Gastroesophageal sphincter (tissue), 4 donors: ENCODE data around the gene ZNF680. TPM values are rescaled to one million over a fixed set of nuclear protein-coding genes. Genes with fewer than 3 reads are reported as not detected.

ENCODE experiments used
- ATAC-seq: fragments of 150-250 bp; one replicate; pipeline ENCODE4 v1.9.1; 2016; ENCODE audit warnings: mild to moderate bottlenecking, moderate library complexity
- H3K27ac ChIP-seq, 4 donors: fragments of 200-600 bp; sonication (generic) in 3 of 4; 1 replicate in 3 of 4; 2 replicates in 1 of 4; pipeline ENCODE4 v1.5.1; 2016 to 2019
- H3K27me3 ChIP-seq: fragments of 200-600 bp; sonication (generic); one replicate; pipeline ENCODE4 v1.5.1; 2019
- H3K36me3 ChIP-seq, 2 donors: fragments of 200-600 bp; sonication (generic); one replicate each; pipeline ENCODE4 v1.5.1; 2019; ENCODE audit warnings: control low read depth in 1 of 2
- H3K4me1 ChIP-seq, 3 donors: fragments of 200-600 bp; sonication (generic); 1 replicate in 2 of 3; 2 replicates in 1 of 3; pipeline ENCODE4 v1.5.1; 2016 to 2019; ENCODE audit warnings: control low read depth in 2 of 3
- H3K4me3 ChIP-seq, 2 donors: fragments of 200-600 bp; sonication (generic); one replicate each; pipeline ENCODE4 v1.5.1; 2019; ENCODE audit warnings: mild to moderate bottlenecking in 1 of 2, moderate library complexity in 1 of 2
- H3K9me3 ChIP-seq, 3 donors: fragments of 200-600 bp; sonication (generic); one replicate each; pipeline ENCODE4 v1.5.1; 2017 to 2019; ENCODE audit warnings: control low read depth in 2 of 3
- EP300 ChIP-seq: sonication (generic); formaldehyde crosslinking; IDR thresholded peaks from one replicate; pipeline ENCODE4 v1.6.1; 2017; ENCODE audit warnings: antibody characterized with exemption, mild to moderate bottlenecking
- POLR2A ChIP-seq, 2 donors: fragments of 450-650 bp; IDR thresholded peaks; one replicate each; pipeline ENCODE4 v1.6.1; 2017; ENCODE audit warnings: antibody characterized with exemption in 2 of 2, mild to moderate bottlenecking in 2 of 2, moderate library complexity in 1 of 2
- POLR2AphosphoS5 ChIP-seq: sonication (generic); formaldehyde crosslinking; IDR thresholded peaks from one replicate; pipeline ENCODE4 v1.6.1; 2017; ENCODE audit warnings: antibody characterized with exemption
- WGBS, 2 donors: methylation state at CpG; one replicate each; pipeline ENCODE4 v1.1.5; 2018; ENCODE audit warnings: low coverage in 1 of 2; 5-methylcytosine and 5-hydroxymethylcytosine counted together
- total RNA-seq, 4 donors: library from RNA; depleted of rRNA; stranded (reverse); fragments of >200 nt; gene quantifications; one replicate each; pipeline ENCODE4 v1.1.0, GENCODE V29; 2016
- TF ChIP-seq, protein P1 (sequence below), 4 experiments: fragments of 200-600 bp in 2 of 4; fragments of 450-650 bp in 2 of 4; sonication (generic) in 1 of 4; IDR thresholded peaks; one replicate each; pipeline ENCODE4 v1.5.1; 2017 to 2019; ENCODE audit warnings: antibody characterized with exemption in 4 of 4, mild to moderate bottlenecking in 2 of 4, moderate library complexity in 2 of 4

Gene ZNF680
- total RNA-seq, 4 donors from 2014 or later, result 6.8 to 18.5 (median 9.7) TPM

DNA sequence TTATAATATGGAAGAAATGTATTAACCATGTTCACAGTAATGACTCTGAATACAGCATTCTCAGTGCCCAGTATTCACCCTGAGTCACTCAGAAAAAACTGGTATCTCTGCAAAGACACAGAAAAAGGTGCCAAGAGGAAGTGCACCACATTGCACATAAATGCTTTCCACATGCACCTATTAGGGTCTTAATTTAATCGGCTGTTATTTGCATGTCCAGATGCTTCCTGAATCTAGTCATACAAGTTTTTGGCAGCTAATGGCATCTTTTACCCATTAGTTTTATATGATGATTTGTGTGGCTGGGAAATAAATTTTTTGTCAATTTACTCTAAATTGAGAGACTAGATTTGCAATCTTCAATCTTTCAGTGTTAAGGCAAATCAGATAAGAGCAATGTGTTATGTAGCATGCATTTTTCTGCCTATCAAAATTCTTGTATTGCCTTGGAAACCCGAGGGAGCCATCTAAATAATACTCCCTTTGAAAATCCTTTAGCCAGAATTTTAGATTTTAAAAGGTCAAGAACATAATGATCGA lies 58.2 kb downstream of the ZNF680 start:
- Histone ChIP-seq H3K4me1 (no peaks in the 10 kb centered on the region), H3K4me3 (no peak overlapping the region), H3K9me3 (peaks cover 0 to 29% (median 0%) of the 10 kb centered on the region in 3 donors), H3K27ac (no peak overlapping the region), H3K27me3 (no peaks in the 10 kb centered on the region), H3K36me3 (peaks cover 0 to 8% of the 10 kb centered on the region in 2 donors)
- WGBS, 2 donors, result 72 to 79% methylated on average over 2 to 3 of the region's 3 CpGs
- no peak for ATAC-seq
- TF ChIP-seq, protein P1, sequence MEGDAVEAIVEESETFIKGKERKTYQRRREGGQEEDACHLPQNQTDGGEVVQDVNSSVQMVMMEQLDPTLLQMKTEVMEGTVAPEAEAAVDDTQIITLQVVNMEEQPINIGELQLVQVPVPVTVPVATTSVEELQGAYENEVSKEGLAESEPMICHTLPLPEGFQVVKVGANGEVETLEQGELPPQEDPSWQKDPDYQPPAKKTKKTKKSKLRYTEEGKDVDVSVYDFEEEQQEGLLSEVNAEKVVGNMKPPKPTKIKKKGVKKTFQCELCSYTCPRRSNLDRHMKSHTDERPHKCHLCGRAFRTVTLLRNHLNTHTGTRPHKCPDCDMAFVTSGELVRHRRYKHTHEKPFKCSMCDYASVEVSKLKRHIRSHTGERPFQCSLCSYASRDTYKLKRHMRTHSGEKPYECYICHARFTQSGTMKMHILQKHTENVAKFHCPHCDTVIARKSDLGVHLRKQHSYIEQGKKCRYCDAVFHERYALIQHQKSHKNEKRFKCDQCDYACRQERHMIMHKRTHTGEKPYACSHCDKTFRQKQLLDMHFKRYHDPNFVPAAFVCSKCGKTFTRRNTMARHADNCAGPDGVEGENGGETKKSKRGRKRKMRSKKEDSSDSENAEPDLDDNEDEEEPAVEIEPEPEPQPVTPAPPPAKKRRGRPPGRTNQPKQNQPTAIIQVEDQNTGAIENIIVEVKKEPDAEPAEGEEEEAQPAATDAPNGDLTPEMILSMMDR (IDR thresholded peaks at IDR 0.05), result no peak
- no peak for TF ChIP-seq EP300
- TF ChIP-seq POLR2AphosphoS5, result no peak
- no peak for TF ChIP-seq POLR2A (IDR thresholded peaks at IDR 0.05)

DNA sequence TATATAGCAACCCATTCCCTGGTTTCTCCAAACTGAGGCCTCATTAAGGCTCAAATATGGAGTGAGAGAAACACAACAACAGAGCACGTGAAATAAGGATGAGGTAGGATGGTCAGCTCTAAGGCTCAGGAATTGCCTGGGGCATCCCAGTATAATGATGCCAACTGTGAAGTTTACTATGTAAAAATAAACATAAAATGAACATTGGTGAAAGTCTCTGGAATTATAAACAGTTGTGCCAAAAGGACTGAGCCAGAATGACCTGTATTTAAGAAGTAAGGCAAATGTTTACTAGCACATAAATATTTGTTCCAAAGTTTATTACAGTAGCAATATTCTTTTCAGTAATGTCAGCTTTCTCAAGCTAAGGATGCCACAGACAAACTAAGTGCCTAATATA lies 64.6 kb downstream of the ZNF680 start:
- H3K27ac ChIP-seq, result no peak overlapping the region
- H3K9me3 ChIP-seq, result peaks cover 0 to 20% (median 0%) of the 10 kb centered on the region in 3 donors
- H3K4me1 ChIP-seq, result peaks cover 0 to 10% (median 0%) of the 10 kb centered on the region in 3 donors
- no peaks in the 10 kb centered on the region for H3K36me3 ChIP-seq
- no peak overlapping the region for H3K4me3 ChIP-seq
- no peak for ATAC-seq
- WGBS, 2 donors, result 75% methylated on average over 1 of the region's 1 CpG
- TF ChIP-seq EP300 (no peak), POLR2A (IDR thresholded peaks at IDR 0.05) (no peak)
- H3K27me3 ChIP-seq, result no peaks in the 10 kb centered on the region

DNA sequence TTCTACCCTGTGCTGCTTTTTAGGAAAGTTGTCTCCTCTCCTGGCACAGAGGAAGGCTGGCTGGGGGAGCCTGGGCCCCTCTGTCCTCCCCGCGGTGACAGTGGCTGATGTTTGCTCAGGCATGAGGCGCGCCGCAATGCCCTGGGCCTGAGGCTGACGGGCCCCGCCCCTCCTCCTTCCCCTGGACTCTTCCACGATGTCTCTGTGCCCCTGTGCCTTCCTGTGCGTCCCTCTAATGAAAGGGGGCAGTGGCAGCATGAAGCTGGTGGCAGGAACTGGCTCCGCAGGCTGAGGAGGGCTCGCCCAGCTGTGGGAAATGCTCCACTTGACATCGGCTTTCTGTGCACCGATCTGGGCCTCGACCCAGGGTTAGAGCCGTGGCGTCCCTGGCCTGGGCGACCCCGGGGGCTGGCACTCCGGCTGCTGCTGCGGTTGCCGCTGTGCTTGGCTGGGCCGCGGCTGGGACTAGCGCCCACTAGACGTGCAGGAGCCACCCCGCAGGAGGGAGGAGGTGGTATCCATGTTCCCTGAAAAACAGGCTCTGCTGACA lies 67.9 kb downstream of the ZNF680 start:
- H3K36me3 ChIP-seq, result no peaks in the 10 kb centered on the region
- peaks cover 0 to 10% (median 0%) of the 10 kb centered on the region in 3 donors for H3K4me1 ChIP-seq
- H3K27ac ChIP-seq, result peak overlapping the region in 2 of 4 donors; percentile 17 to 36
- peak overlapping the region; percentile 19 to 44 for H3K4me3 ChIP-seq
- no peak for ATAC-seq
- WGBS, 2 donors, result 0 to 20% methylated on average over 1 to 5 of the region's 26 CpGs
- no peaks in the 10 kb centered on the region for H3K27me3 ChIP-seq
- H3K9me3 ChIP-seq, result peaks cover 0 to 13% (median 0%) of the 10 kb centered on the region in 3 donors
- TF ChIP-seq EP300 (no peak), POLR2AphosphoS5 (no peak), POLR2A (IDR thresholded peaks at IDR 0.05) (no peak)
- TF ChIP-seq, protein P1 (IDR thresholded peaks at IDR 0.05), result no peak

DNA sequence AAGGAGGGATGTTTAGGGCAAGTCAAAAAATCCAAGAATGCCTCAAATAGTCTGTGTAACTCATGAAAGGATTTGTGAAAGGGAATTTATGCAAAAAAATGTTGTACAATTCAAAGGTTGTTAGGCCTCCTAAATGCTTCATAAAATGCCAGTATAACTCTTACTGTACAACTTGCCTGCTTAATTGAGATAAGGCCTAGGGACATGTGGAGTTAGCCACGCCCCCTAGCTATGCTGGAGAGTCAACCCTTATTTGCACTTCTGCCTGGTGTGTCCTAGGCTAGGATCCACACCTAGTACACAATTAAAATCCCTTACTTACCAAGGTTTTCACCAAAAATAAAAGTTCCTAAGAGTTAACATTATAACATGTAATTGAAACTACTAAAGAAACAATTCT lies 77.2 kb downstream of the ZNF680 start:
- Histone ChIP-seq H3K36me3 (no peaks in the 10 kb centered on the region), H3K27me3 (no peaks in the 10 kb centered on the region), H3K27ac (no peak overlapping the region), H3K4me3 (no peak overlapping the region), H3K9me3 (no peaks in the 10 kb centered on the region), H3K4me1 (no peaks in the 10 kb centered on the region)
- TF ChIP-seq POLR2A (IDR thresholded peaks at IDR 0.05) (no peak), EP300 (no peak), POLR2AphosphoS5 (no peak)
- no peak for ATAC-seq
- 80 to 100% methylated on average over 1 of the region's 1 CpG for whole genome bisulfite sequencing, 2 donors

Other genes with a start within 250 kb of the ZNF680 start
- gene ZNF736, start 249.1 kb downstream of the ZNF680 start, total RNA-seq, result 1 to 10 TPM; 2.4 to 9.2 (median 7.5) TPM
- gene ZNF107, start 103.1 kb upstream of the ZNF680 start, total RNA-seq, result 1 to 10 TPM; 1.8 to 4.9 (median 3.5) TPM
- 10 to 100 TPM in 1 of 4 donors, 1 to 10 TPM in 3; 3.3 to 16.2 (median 6.7) TPM for gene ZNF138, start 231.4 kb upstream of the ZNF680 start, total RNA-seq